Retinal pigment epithelial cell (primary cell): Measurements from ENCODE around the gene ALG6.

Experiments
- DNase-seq: peaks from one replicate; pipeline ENCODE4 v3.0.0-alpha.2; 2010; ENCODE audit warnings: low read depth
- H3K4me3 ChIP-seq: 2 replicates; pipeline ENCODE4 v1.5.1; 2011; ENCODE audit warnings: mild to moderate bottlenecking, low read length, control low read depth, moderate library complexity
- CTCF ChIP-seq: conservative IDR thresholded peaks from 2 replicates; pipeline ENCODE4 v1.5.1; 2011; ENCODE audit warnings: low read depth, low read length, control low read depth, inconsistent platforms

Gene ALG6

DNA sequence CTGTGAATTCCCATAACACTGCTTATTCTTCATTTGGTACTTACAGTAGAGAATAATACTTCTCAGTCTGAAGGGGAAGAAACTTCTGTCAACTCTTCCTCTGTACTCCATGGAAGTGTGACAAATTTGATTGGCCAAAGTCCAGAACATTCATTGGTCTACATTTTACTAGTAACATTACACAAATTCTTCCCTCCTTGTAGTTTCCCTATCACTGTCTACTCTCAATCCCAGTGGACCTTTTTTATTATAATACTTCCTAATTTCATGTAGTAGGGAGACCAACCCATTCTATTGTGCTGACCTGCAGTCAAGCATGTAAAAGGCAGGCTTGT, 74.7 kb downstream of the ALG6 start:
- no peak for DNase-seq
- H3K4me3 ChIP-seq = no peak overlapping the region
- no peak for TF ChIP-seq CTCF

GRCh38 chr1:63448731-63449246, 81.4 kb downstream of the ALG6 start:
- TF ChIP-seq CTCF = no peak
- H3K4me3 ChIP-seq = no peak overlapping the region
- DNase-seq = no peak

DNA sequence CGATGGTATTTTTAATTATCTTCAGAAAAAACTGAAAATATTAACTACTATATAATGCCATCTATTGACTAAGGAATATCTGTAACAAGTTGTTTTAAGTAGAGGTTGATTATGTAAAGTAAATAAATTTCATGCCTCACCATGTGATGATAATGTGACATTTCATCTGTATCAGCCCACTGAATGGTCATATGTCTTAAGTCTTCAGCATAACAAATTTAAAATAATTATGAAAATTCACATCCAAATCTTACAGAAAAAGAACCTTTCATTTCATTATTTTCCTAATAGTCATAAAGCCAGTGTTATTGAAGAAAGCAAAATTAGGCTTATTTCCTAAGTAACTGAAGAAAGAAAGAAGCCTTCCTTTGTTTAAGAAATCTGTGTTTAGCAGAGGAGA, 83.0 kb downstream of the ALG6 start:
- TF ChIP-seq CTCF = no peak

GRCh38 chr1:63453232-63453631, 85.8 kb downstream of the ALG6 start:
- no peak overlapping the region for H3K4me3 ChIP-seq
- TF ChIP-seq CTCF = no peak
- no peak for DNase-seq

More for the DNA sequence above, 83.0 kb downstream of the ALG6 start:
- H3K4me3 ChIP-seq = no peak overlapping the region
- DNase-seq = no peak

GRCh38 chr1:63454269-63454668, 86.8 kb downstream of the ALG6 start:
- peak; percentile 40 for TF ChIP-seq CTCF
- DNase-seq = no peak
- no peak overlapping the region for H3K4me3 ChIP-seq

DNA sequence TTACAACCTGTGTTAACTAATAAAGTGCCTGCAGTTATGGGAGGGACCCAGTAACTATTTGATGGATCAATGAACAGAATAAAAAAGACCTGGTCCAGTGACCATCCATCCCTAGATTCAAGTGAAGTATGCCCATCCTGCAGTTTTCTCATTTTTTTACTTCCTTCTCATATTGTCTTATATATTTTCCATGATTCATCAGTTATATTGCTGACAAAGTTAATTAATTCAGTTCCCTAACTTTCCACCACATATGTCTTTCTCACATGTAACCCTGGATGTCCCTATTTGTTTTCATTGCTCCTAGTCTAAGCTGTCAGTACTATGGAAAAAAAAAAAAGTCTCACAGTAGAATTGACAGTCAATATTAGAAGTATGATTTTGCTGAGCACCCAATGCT, 91.3 kb downstream of the ALG6 start:
- DNase-seq = no peak
- H3K4me3 ChIP-seq = no peak overlapping the region
- no peak for TF ChIP-seq CTCF

DNA sequence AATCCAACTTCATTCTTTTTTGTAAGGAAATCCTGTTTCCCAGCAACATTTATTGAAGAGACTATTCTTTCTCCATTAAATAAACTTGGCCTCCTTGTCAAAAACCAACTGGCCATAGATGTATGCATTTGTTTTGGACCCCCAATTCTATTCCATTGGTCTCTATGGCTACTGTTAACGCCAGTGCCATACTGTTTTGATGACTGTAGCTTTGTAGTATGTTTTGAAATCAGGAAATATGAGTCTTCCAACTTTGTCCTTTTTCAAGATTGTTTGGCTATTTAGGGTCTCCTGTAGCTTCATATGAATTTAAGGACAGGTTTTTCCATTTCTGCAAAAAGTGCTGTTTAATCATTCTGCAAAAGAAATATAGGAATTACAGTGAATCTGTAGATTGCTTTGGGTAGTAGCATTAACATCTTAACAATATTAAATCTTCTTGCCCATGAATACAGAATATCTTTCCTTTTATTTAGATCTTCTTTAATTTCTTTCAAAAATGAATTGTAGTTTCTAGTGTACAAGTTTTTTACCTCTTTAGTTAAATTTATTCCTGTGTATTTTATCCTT, 94.3 kb downstream of the ALG6 start:
- no peak for TF ChIP-seq CTCF
- no peak overlapping the region for H3K4me3 ChIP-seq
- DNase-seq = no peak
